ENCODE data around the gene SORT1.

SORT1 gene

DNA sequence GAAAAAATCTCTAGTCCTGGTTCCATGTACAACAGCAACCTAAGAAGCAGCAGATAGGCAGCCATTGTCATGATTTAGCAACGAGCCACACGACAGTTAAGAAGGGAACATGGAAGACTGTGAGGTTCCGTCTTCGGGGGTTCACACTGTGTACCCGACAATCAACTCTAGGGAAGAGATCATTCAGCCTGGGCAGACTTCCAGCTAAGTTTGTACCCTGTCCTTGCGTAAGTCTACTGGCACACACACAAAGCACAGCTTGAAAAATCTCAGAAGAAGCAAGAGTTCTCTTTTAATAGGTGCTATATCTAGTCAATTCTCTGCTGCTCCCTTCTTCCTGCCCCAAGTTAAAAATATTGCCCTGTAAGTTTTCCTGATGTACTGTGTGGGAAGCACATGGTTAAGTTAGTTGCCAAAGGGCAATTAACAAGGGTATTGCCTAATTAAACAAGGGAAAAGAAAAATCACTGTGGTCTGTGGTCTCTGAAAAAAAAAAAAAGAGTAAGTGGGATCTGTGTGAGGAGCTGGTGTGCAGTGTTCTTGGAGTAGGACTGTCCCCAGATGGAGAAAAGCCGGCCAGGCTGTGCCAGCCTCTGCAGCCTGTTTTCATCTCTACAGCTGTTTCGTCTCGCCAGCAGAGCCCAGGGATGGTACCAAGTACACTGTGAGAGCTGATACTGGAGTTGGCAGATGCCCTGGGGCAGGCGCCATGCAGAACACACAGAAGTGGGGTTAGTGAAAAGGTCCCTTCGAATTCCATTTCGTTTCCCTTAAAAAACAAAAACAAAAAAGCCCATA lies 84.5 kb downstream of the SORT1 start:
- Histone ChIP-seq H4K20me1 (ENCODE audit: insufficient read depth, low read length) (no peaks in the 10 kb centered on the region), H3K4me1 (ENCODE audit: low read length) (no peaks in the 10 kb centered on the region), H3K4me3 (ENCODE audit: low read length) (no peak overlapping the region), H3K9ac (ENCODE audit: low read length) (no peak overlapping the region), H3K36me3 (replicated peaks; ENCODE audit: low read depth, low read length) (no peaks in the 10 kb centered on the region), H3K27me3 (ENCODE audit: low read depth, low read length) (peaks cover 12% of the 10 kb centered on the region), H3K4me2 (ENCODE audit: low read length) (no peak overlapping the region), H3K9me3 (ENCODE audit: insufficient read depth, low read length) (no peaks in the 10 kb centered on the region), H3K27ac (ENCODE audit: low read length) (no peak overlapping the region), H2AFZ (ENCODE audit: low read depth, low read length) (no peak overlapping the region), H3K79me2 (ENCODE audit: low read length) (no peaks in the 10 kb centered on the region)
- no peak for TF ChIP-seq EZH2phosphoT487 (IDR thresholded peaks at IDR 0.05; ENCODE audit: low read depth)
- TF ChIP-seq CTCF (IDR thresholded peaks at IDR 0.05; ENCODE audit: low read depth, low read length) = no peak

- H3K36me3 ChIP-seq (replicated peaks; ENCODE audit: low read depth, low read length) = no peaks in the 10 kb centered on the region
These were observed 85.5 kb downstream of the SORT1 start for GRCh38 chr1:109312246-109312645.

DNA sequence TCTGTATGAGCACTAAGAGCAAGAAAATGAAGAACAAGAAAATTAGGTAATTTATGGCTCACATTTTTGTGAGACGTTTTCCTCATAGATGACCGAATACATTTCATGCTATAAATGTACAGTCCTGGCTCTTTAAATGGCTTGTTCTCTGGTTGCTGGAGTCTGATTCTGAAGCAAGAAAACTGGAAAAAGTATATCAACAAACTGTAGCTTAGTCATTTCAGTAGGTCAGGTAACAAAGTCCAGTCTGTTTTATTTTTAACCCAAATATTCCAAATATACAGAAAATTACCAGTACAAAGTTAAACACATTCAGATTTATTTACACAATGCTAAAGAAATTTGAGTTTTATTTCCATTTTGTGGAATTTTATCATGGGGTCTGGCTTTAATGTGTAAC lies 88.4 kb downstream of the SORT1 start:
- Histone ChIP-seq H3K9me3 (ENCODE audit: insufficient read depth, low read length) (no peaks in the 10 kb centered on the region), H3K4me2 (ENCODE audit: low read length) (no peak overlapping the region), H3K9ac (ENCODE audit: low read length) (no peak overlapping the region), H3K79me2 (ENCODE audit: low read length) (no peaks in the 10 kb centered on the region), H3K27me3 (ENCODE audit: low read depth, low read length) (peaks cover 12% of the 10 kb centered on the region), H3K27ac (ENCODE audit: low read length) (no peak overlapping the region), H3K36me3 (replicated peaks; ENCODE audit: low read depth, low read length) (no peaks in the 10 kb centered on the region), H4K20me1 (ENCODE audit: insufficient read depth, low read length) (no peaks in the 10 kb centered on the region), H2AFZ (ENCODE audit: low read depth, low read length) (no peak overlapping the region), H3K4me1 (ENCODE audit: low read length) (no peaks in the 10 kb centered on the region), H3K4me3 (ENCODE audit: low read length) (no peak overlapping the region)
- no peak for TF ChIP-seq EZH2phosphoT487 (IDR thresholded peaks at IDR 0.05; ENCODE audit: low read depth)
- TF ChIP-seq CTCF (IDR thresholded peaks at IDR 0.05; ENCODE audit: low read depth, low read length) = no peak

More at GRCh38 chr1:109312246-109312645, 85.5 kb downstream of the SORT1 start:
- Histone ChIP-seq H3K9ac (ENCODE audit: low read length) (no peak overlapping the region), H3K27ac (ENCODE audit: low read length) (no peak overlapping the region), H3K4me1 (ENCODE audit: low read length) (no peaks in the 10 kb centered on the region), H3K4me2 (ENCODE audit: low read length) (no peak overlapping the region), H3K79me2 (ENCODE audit: low read length) (no peaks in the 10 kb centered on the region), H4K20me1 (ENCODE audit: insufficient read depth, low read length) (no peaks in the 10 kb centered on the region), H2AFZ (ENCODE audit: low read depth, low read length) (no peak overlapping the region), H3K27me3 (ENCODE audit: low read depth, low read length) (peaks cover 12% of the 10 kb centered on the region), H3K9me3 (ENCODE audit: insufficient read depth, low read length) (no peaks in the 10 kb centered on the region), H3K4me3 (ENCODE audit: low read length) (no peak overlapping the region)
- TF ChIP-seq CTCF (IDR thresholded peaks at IDR 0.05; ENCODE audit: low read depth, low read length) = no peak
- TF ChIP-seq EZH2phosphoT487 (IDR thresholded peaks at IDR 0.05; ENCODE audit: low read depth) = no peak

DNA sequence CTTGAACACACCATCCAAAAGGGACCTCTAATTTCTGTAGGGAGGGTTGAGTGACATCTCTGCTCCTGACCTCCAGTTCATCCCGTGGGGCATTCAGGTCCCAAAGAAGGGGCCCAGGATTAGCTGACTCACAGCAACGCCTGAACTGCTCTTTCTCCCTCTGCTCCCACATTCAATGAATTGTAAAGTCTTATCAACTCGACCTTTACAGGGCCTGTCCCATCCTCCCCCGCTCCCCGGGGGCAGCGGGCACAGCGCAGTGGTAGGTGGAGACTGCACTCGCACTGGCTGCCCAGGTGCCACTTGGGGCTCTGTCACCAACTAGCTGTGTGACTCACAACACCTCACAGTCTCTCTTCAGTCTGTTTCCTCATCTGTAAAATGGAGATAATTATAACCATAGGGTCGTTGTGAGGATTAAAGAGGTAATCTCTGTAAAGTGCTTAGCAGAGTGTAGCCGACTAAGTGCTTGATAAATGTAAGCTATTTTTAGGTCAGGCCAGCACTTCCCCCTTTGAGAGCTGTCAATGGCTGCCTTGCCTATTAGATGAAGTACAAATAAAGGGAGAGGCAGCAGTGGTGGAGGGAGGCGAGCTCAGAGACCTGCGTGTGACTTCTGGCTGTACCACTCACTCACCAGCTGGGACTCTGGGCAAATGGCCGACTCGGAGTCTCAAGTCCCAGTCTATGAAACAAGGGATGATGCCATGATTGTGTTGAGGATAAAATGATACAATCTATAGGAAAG lies 90.3 kb downstream of the SORT1 start:
- no peak for TF ChIP-seq CTCF (IDR thresholded peaks at IDR 0.05; ENCODE audit: low read depth, low read length)
- no peak for TF ChIP-seq EZH2phosphoT487 (IDR thresholded peaks at IDR 0.05; ENCODE audit: low read depth)
- Histone ChIP-seq H3K4me3 (ENCODE audit: low read length) (no peak overlapping the region), H4K20me1 (ENCODE audit: insufficient read depth, low read length) (no peaks in the 10 kb centered on the region), H3K4me1 (ENCODE audit: low read length) (no peaks in the 10 kb centered on the region), H3K27me3 (ENCODE audit: low read depth, low read length) (peaks cover 5% of the 10 kb centered on the region; the same call in 1 of the 2 replicates), H3K9me3 (ENCODE audit: insufficient read depth, low read length) (no peaks in the 10 kb centered on the region), H3K36me3 (replicated peaks; ENCODE audit: low read depth, low read length) (no peaks in the 10 kb centered on the region), H3K4me2 (ENCODE audit: low read length) (no peak overlapping the region), H3K79me2 (ENCODE audit: low read length) (no peaks in the 10 kb centered on the region), H3K9ac (ENCODE audit: low read length) (no peak overlapping the region), H3K27ac (ENCODE audit: low read length) (no peak overlapping the region), H2AFZ (ENCODE audit: low read depth, low read length) (no peak overlapping the region)
